Esophagus muscularis mucosa (tissue), 4 donors: Measurements from ENCODE around the gene COG7. TPM values are rescaled to one million over a fixed set of nuclear protein-coding genes. Genes with fewer than 3 reads are reported as not detected.

Source experiments
- DNase-seq: peaks from one replicate; pipeline ENCODE4 v3.0.0-alpha.2; 2017; ENCODE audit errors: extremely low spot score
- H3K27ac ChIP-seq, 4 donors: fragments of 200-600 bp; sonication (generic); replicated peaks in 1 of 4; 1 replicate in 3 of 4; 2 replicates in 1 of 4; pipeline ENCODE4 v1.5.1; 2016 to 2019; ENCODE audit warnings: mild to moderate bottlenecking in 1 of 4
- H3K27me3 ChIP-seq, 4 donors: fragments of 200-600 bp; sonication (generic); one replicate each; pipeline versions ENCODE4 v1.5.1 to v1.6.0; 2016 to 2019
- H3K36me3 ChIP-seq, 4 donors: fragments of 200-600 bp; sonication (generic); one replicate each; pipeline ENCODE4 v1.5.1; 2016 to 2019
- H3K4me1 ChIP-seq, 4 donors: fragments of 200-600 bp; sonication (generic); one replicate each; pipeline ENCODE4 v1.5.1; 2016 to 2019
- H3K4me3 ChIP-seq, 4 donors: fragments of 200-600 bp; sonication (generic); 1 replicate in 2 of 4; 2 replicates in 2 of 4; pipeline ENCODE4 v1.5.1; 2016 to 2019; ENCODE audit warnings: mild to moderate bottlenecking in 4 of 4, moderate library complexity in 1 of 4
- H3K9me3 ChIP-seq, 4 donors: fragments of 200-600 bp; sonication (generic); 1 replicate in 3 of 4; 2 replicates in 1 of 4; pipeline ENCODE4 v1.5.1; 2016 to 2019
- EP300 ChIP-seq: sonication (generic); formaldehyde crosslinking; IDR thresholded peaks from one replicate; pipeline ENCODE4 v1.6.1; 2017; ENCODE audit warnings: antibody characterized with exemption
- POLR2A ChIP-seq: fragments of 450-650 bp; IDR thresholded peaks from one replicate; pipeline ENCODE4 v1.6.1; 2017; ENCODE audit warnings: antibody characterized with exemption, moderate library complexity, mild to moderate bottlenecking, low read depth
- POLR2AphosphoS5 ChIP-seq, 2 donors: sonication (generic); formaldehyde crosslinking; IDR thresholded peaks; one replicate each; pipeline ENCODE4 v1.6.1; 2017; ENCODE audit warnings: antibody characterized with exemption in 2 of 2
- WGBS: methylation state at CpG from one replicate; pipeline ENCODE4 v1.1.5; 2018; 5-methylcytosine and 5-hydroxymethylcytosine counted together
- intact Hi-C: fragments of 100-400 bp; cut with DNase I; formaldehyde crosslinking; loops from one replicate; pipeline ENCODE4 v1.15.1; 2023
- total RNA-seq, 4 donors: library from RNA; depleted of rRNA; stranded (reverse); fragments of >200 nt; gene quantifications; one replicate each; pipeline versions ENCODE4 v1.1.0 to v1.2.1, GENCODE V29; 2016
- TF ChIP-seq, protein P1 (sequence below), 3 experiments: fragments of 200-600 bp in 2 of 3; fragments of 450-650 bp in 1 of 3; sonication (generic) in 2 of 3; IDR thresholded peaks; one replicate each; pipeline ENCODE4 v1.5.1; 2017 to 2019; ENCODE audit warnings: antibody characterized with exemption in 3 of 3, mild to moderate bottlenecking in 2 of 3, moderate library complexity in 1 of 3

Gene COG7
- total RNA-seq, 4 donors from 2014 or later, result 11.9 to 23.7 (median 15.1) TPM

- peaks cover 0 to 30% (median 15%) of the 10 kb centered on the region in 4 donors for H3K4me1 ChIP-seq
- TF ChIP-seq POLR2A (no peak), EP300 (no peak), POLR2AphosphoS5 (IDR thresholded peaks at IDR 0.05) (no peak)
- TF ChIP-seq, protein P1, sequence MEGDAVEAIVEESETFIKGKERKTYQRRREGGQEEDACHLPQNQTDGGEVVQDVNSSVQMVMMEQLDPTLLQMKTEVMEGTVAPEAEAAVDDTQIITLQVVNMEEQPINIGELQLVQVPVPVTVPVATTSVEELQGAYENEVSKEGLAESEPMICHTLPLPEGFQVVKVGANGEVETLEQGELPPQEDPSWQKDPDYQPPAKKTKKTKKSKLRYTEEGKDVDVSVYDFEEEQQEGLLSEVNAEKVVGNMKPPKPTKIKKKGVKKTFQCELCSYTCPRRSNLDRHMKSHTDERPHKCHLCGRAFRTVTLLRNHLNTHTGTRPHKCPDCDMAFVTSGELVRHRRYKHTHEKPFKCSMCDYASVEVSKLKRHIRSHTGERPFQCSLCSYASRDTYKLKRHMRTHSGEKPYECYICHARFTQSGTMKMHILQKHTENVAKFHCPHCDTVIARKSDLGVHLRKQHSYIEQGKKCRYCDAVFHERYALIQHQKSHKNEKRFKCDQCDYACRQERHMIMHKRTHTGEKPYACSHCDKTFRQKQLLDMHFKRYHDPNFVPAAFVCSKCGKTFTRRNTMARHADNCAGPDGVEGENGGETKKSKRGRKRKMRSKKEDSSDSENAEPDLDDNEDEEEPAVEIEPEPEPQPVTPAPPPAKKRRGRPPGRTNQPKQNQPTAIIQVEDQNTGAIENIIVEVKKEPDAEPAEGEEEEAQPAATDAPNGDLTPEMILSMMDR (IDR thresholded peaks at IDR 0.05), result peak; percentile 81 to 91 (median 86)
- no peak overlapping the region for H3K4me3 ChIP-seq
- no peak for DNase-seq
- intact Hi-C loops, result loop anchor here (2.0 to 10.0 kb wide), 2 partner anchors 252 to 370 kb away; partner anchors contain the start of gene SCNN1G
- no peak overlapping the region for H3K27ac ChIP-seq
- 16% methylated on average over 6 of the region's 6 CpGs for WGBS
- no peaks in the 10 kb centered on the region for H3K27me3 ChIP-seq
- H3K9me3 ChIP-seq, result no peaks in the 10 kb centered on the region
- H3K36me3 ChIP-seq, result peaks cover 12 to 75% (median 65%) of the 10 kb centered on the region in 4 donors
Observed at GRCh38 chr16:23434380-23434779, 18.6 kb downstream of the COG7 start.

- no peaks in the 10 kb centered on the region for H3K27me3 ChIP-seq
- TF ChIP-seq, protein P1 (IDR thresholded peaks at IDR 0.05), result no peak
- TF ChIP-seq POLR2A (no peak), EP300 (no peak), POLR2AphosphoS5 (IDR thresholded peaks at IDR 0.05) (no peak)
- no peak overlapping the region for H3K4me3 ChIP-seq
- 87% methylated on average over 16 of the region's 16 CpGs for WGBS
- DNase-seq, result no peak
- peaks cover 9 to 77% (median 65%) of the 10 kb centered on the region in 4 donors for H3K36me3 ChIP-seq
- H3K4me1 ChIP-seq, result peaks cover 0 to 30% (median 15%) of the 10 kb centered on the region in 4 donors
- H3K9me3 ChIP-seq, result no peaks in the 10 kb centered on the region
- no peak overlapping the region for H3K27ac ChIP-seq
- intact Hi-C loops, result loop anchor here (10.0 kb wide), 1 partner anchor 369 kb away; no protein-coding TSS in a partner anchor
Observed at GRCh38 chr16:23433261-23433920, 19.6 kb downstream of the COG7 start.

GRCh38 chr16:23432176-23433128, 20.5 kb downstream of the COG7 start:
- WGBS, result 94% methylated on average over 10 of the region's 10 CpGs
- intact Hi-C loops, result loop anchor here (10.0 kb wide), 1 partner anchor 368 kb away; no protein-coding TSS in a partner anchor
- peaks cover 6 to 72% (median 61%) of the 10 kb centered on the region in 4 donors for H3K36me3 ChIP-seq
- H3K27me3 ChIP-seq, result no peaks in the 10 kb centered on the region
- H3K27ac ChIP-seq, result no peak overlapping the region
- no peak for TF ChIP-seq EP300
- TF ChIP-seq POLR2AphosphoS5 (IDR thresholded peaks at IDR 0.05), result no peak
- TF ChIP-seq POLR2A, result no peak
- TF ChIP-seq, protein P1 (IDR thresholded peaks at IDR 0.05), result peak in 1 of 3 experiments; percentile 47
- H3K4me1 ChIP-seq, result peaks cover 0 to 30% (median 15%) of the 10 kb centered on the region in 4 donors
- H3K9me3 ChIP-seq, result no peaks in the 10 kb centered on the region
- DNase-seq, result no peak
- H3K4me3 ChIP-seq, result no peak overlapping the region

GRCh38 chr16:23428351-23428750, 24.6 kb downstream of the COG7 start:
- TF ChIP-seq EP300, result no peak
- TF ChIP-seq POLR2A, result no peak
- no peak for TF ChIP-seq POLR2AphosphoS5 (IDR thresholded peaks at IDR 0.05)
- TF ChIP-seq, protein P1 (IDR thresholded peaks at IDR 0.05), result no peak
- intact Hi-C loops, result no loop called here
- Histone ChIP-seq H3K36me3 (peaks cover 6 to 63% (median 53%) of the 10 kb centered on the region in 4 donors), H3K27me3 (no peaks in the 10 kb centered on the region), H3K27ac (no peak overlapping the region), H3K4me3 (no peak overlapping the region), H3K9me3 (no peaks in the 10 kb centered on the region), H3K4me1 (peaks cover 15 to 22% (median 19%) of the 10 kb centered on the region in 4 donors)
- DNase-seq, result no peak
- WGBS, result 77% methylated on average over 2 of the region's 2 CpGs
